Activated CD4-positive, alpha-beta T cell treated with anti-CD3 and anti-CD28 coated beads for 48 hours (primary cell): Measurements from ENCODE around the gene STAT3.
"Not testable (repeated sequence)": the region's sequence is repeated elsewhere in the genome, so short reads cannot be mapped to it uniquely, and the experiment has no call there.

Experiments
- DNase-seq: peaks from one replicate; pipeline ENCODE4 v3.0.0-alpha.2; 2020

The STAT3 gene

DNA sequence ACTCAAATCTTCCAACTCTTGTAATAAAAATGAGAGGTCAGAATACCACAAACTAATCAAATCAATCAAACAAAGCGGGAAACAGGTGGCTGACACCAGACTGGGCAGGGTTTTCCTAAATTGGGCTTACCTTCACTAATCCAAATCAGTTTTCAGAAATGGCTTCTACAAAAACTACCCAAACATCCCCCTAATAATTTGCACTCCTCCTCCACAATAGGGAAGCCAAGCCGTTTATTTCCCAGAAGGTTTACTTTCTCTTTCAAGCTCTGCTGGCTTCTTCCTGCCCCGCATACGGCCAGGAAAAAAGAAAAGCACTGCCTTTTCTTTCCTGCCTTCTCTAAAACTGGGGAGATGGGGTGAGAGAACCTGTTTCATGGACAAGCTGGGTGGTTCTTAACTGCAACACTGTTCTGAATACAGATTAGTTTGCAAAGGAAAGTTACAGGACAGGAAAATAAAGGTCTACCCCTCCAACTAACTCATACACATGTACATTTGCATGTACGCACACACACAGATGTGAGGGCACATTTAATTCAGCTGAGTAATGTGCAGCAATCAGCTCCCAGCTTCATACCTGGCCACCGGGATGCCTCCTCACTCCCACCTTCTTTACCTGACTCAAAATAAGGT lies 9.2 kb downstream of the STAT3 start:
- no peak for DNase-seq

- DNase-seq, result no peak
These were observed 9.8 kb downstream of the STAT3 start for GRCh38 chr17:42378359-42378958.

- DNase-seq, result no peak
These were observed 14.3 kb downstream of the STAT3 start for GRCh38 chr17:42373896-42374295.

- DNase-seq, result no peak
These were observed 16.1 kb downstream of the STAT3 start for GRCh38 chr17:42372142-42372541.

- DNase-seq, result not testable (repeated sequence)
These were observed 19.3 kb downstream of the STAT3 start for GRCh38 chr17:42368797-42369561.

DNA sequence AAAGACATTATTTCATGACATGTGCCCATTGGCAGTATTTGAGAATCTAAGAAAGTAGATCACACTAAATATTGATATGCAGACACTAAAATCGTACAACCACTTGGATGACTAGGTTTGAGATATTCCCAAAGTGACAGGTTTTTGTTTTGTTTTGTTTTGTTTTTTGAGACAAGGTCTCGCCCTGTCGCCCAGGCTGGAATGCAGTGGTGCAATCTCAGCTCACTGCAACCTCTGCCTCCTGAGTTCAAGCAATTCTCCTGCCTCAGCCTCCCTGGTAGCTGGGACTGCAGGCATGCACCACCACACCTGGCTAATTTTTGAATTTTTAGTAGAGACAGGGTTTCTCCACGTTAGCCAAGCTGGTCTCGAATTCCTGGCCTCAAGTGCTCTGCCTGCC lies 19.9 kb downstream of the STAT3 start:
- not testable (repeated sequence) for DNase-seq

DNA sequence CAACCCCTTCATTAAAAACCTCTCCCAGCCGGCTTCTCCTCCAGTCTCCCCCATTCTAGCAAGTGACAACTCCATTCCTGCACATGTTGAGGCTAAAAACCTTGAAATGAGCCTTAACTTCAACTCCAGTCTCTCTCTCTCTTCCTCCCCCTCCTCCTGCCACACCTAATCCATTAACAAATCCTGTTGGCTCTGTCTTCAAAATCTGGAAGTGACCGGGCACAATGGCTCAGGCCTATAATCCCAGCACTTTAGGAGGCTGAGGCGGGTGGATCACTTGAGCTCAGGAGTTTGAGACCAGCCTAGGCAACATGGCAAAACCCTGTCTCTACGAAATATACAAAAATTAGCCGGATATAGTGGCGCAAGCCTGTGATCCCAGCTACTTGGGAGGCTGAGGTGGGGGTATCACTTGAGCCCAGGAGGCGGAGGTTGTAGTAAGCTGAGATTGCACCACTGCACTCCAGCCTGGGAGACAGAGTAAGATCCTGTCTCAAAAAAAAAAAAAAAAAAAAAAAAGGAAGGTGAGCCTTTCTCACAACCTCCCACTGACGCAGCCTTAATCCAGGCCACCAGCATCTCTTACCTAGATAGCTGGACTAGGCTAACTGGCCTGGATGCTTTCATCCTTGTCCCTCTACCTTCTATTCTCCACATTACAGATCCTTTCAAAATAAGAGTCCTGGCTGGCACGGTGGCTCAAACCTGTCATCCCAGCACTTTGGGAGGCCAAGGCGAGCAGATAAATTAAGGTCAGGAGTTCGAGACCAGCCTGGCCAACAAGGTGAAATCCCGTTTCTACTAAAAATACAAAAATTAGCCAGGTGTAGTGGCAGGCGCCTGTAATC lies 21.8 kb downstream of the STAT3 start:
- not testable (repeated sequence) for DNase-seq

DNA sequence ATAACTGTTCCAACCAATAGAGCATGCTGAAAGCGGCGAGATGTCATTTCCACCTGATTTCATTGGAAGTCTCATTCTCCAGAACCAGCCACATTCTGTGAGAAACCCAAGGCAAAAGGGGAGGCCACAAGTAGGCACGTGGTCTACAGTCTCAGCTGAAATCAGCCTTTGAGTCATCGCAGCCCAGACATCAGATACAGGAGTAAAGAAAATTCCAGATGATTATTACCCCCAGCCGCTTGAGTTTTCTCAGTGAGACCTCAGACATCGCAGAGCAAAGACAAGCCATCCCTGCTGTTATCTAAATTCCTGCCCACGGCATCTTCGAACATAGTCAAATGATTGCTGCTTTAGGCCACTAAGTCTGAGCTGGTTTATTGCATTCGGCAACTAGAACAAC lies 23.1 kb downstream of the STAT3 start:
- peak; percentile 48 for DNase-seq

DNA sequence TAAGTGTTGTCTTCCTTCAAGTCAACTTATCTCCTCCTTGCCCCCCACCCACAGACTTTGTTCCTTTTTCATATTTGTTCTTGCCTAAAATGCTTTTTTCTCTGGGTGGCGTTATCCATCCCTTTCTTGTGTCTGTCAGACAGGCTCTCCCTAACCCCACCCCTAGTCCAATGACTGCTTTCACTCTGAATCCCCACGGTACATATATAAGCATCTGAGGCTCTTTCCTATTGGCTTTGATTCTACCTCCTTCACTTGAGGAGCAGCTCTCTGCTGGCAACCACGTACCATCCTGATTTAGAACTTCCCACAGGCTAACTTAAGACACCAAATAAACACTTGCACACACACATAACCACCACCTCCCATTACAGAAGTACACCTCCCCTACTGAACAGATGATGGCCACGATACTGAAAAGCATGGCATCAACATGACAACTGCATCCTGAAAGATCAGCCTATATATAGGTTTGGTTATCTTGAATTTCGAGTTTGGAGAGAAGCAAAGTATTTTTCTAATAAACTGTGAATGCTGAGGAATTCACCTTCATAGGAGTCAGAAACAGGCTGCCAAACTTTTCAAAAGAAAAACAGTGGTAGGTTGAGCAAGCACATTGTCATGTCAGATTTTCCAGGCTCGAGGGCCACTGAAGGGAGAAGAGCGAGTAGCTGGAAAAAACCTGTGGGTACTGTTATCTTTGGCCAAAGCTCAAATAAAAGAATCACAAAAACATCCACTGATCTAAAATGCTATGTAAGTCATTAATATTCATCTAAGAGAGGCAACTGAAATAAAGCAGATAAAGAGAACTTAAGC lies 24.3 kb downstream of the STAT3 start:
- peak; percentile 40 for DNase-seq

GRCh38 chr17:42363231-42363630 lies 25.0 kb downstream of the STAT3 start:
- no peak for DNase-seq

- no peak for DNase-seq
These were observed 25.8 kb downstream of the STAT3 start for GRCh38 chr17:42362245-42362961.

DNA sequence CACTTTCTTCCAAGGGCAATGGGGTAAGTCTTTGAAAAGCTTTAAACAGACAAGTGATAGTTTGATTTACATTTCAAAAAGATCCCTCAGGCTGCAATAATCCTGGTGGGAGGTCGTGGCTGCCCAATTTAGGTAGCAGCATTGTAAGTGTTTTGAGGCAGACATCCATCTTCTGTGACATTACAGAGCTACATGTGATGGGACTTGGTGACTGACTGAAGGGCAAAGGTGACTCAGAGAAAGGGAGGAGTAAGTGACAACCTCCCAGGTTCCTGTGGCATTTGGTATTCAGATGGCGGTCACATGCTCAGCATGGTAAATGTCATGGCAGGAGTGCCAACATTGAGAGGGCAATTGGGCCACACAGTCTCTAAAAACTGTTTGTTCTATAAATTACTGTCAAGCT lies 26.5 kb downstream of the STAT3 start:
- DNase-seq, result peak; percentile 62

GRCh38 chr17:42360388-42360787 lies 27.9 kb downstream of the STAT3 start:
- DNase-seq, result not testable (repeated sequence)

- no peak for DNase-seq
These were observed 29.1 kb downstream of the STAT3 start for GRCh38 chr17:42359133-42359532.

DNA sequence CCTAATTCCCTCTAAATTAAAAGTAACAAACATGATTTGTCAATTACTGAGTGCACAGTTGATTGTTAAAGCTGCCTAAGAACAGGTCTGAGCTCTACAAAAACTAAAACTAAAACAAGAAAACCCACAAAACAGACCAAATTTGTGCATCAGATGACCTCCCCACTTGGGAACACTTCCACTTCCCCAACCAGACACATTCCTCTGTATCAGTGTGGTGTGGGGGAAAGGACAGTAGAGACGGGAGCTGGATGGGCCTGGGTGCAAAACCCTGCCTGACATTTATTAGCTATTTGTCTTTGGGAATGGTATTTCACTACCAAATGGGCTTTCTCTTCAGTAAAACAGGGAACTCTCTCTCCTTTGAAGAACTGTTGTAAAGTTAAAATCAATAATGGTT lies 29.8 kb downstream of the STAT3 start:
- no peak for DNase-seq

DNA sequence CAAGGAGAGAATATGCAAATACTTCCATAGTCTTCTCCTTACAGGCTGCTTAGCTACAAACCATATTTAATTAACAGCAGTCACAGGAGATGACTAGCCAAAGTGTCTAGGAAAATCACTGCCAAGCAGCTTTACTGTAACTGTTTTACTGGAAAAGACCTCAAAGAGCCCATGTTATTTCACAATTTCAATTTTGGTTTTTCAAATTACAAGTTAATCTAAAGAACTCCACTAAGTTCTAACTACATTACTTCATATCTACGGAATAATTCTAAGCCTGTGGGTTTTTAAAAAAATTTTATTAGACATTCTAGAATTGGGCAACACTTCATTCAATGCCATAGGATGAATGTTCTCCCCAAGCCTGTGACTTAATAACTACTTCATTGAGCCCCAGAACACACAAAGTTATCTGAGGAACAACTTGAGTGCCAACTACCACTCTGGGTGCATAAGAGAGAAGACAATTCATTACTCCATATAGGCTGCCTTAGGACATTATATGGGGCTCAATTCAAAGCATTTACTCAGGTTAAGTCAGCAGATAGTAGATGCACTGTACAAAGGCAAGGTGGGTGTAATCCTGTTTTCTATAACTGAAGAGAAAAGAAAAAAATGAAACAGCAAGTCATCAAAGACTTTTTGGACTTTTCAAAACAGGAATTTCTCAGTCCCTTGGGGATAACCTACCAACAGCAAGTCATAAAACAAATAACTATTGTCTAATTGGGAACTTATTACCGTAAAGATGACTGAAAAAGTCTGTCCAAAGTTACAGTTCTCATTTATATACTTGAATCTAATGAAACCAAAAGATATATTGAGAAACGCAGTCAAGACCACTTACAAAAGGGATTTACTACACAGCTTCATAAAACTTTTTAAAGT lies 33.0 kb downstream of the STAT3 start:
- DNase-seq, result no peak

DNA sequence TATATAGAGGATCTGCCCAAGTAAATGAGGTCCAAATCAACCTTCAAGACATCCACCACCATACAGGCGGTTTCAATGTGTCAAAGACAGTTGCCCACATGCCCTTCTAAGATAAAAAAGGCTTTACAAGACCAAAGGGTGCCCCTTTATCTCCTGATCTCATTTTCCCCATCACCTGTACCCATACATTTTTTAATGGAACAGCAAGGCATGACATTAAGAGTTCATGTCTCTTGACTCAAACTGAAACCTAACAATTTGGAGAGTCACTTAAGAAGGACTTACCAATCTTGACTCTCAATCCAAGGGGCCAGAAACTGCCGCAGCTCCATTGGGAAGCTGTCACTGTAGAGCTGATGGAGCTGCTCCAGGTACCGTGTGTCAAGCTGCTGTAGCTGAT lies 40.1 kb downstream of the STAT3 start:
- no peak for DNase-seq

GRCh38 chr17:42347606-42348005 lies 40.6 kb downstream of the STAT3 start:
- no peak for DNase-seq

DNA sequence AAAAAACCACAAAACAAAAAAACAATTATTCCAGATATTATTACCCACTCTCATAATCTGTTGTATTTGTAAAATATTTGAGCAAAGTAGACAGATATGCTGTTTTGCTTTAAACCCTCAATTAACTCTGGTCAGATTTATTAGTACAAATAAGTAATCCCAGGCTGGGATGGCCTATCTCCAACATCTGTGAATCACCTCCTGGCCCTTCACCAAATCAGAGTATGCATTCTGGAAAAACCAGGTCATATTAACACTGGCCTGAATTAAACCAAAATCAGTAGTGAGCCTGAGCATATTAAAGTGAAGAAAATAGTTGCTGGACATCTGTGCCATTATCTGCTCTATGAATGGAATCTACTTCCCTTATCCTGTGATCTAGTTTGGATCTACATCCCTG lies 41.0 kb downstream of the STAT3 start:
- DNase-seq, result no peak

DNA sequence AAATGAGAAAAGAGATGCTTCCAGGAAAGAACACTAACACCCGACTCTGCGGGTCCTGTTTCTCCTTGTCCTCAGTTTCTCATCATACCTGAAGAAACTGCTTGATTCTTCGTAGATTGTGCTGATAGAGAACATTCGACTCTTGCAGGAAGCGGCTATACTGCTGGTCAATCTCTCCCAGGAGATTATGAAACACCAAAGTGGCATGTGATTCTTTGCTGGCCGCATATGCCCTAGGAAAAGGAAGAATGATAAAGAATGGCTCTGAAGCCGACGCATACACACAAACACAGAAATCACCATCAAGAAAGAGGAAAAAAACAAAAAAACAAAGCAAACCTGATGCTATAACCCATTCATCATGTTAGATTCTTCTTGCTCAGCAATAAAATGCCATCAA lies 41.8 kb downstream of the STAT3 start:
- DNase-seq, result no peak
